Mesendoderm (in vitro differentiated cells): Measurements from ENCODE around the gene ASB13.

Experiments used
- DNase-seq: peaks from one replicate; pipeline ENCODE4 v3.0.0; 2013
- H2AK5ac ChIP-seq: 2 replicates; pipeline ENCODE4 v1.6.1; 2013; ENCODE audit warnings: low read length, inconsistent platforms
- H2BK120ac ChIP-seq: 2 replicates; pipeline ENCODE4 v1.6.1; 2013; ENCODE audit warnings: low read depth, mild to moderate bottlenecking, low read length, moderate library complexity, mixed read lengths
- H2BK15ac ChIP-seq: replicated peaks from 2 replicates; pipeline ENCODE4 v1.6.1; 2013; ENCODE audit warnings: low read depth, mild to moderate bottlenecking, moderate library complexity
- H2BK5ac ChIP-seq: 2 replicates; pipeline ENCODE4 v1.6.1; 2013; ENCODE audit warnings: low read length, inconsistent platforms
- H3K18ac ChIP-seq: 2 replicates; pipeline ENCODE4 v1.6.1; 2013; ENCODE audit warnings: mild to moderate bottlenecking, low read length, mixed read lengths
- H3K23ac ChIP-seq: one replicate; pipeline ENCODE4 v1.6.1; 2013; ENCODE audit warnings: low read length
- H3K27ac ChIP-seq: 2 replicates; pipeline ENCODE4 v1.5.1; 2013; ENCODE audit warnings: low read depth, mild to moderate bottlenecking, inconsistent platforms, low read length, moderate library complexity
- H3K27me3 ChIP-seq: 2 replicates; pipeline ENCODE4 v1.6.1; 2013; ENCODE audit warnings: low read length, control low read depth, mild to moderate bottlenecking, inconsistent platforms; ENCODE audit not compliant: insufficient read depth, poor library complexity
- H3K36me3 ChIP-seq: 2 replicates; pipeline ENCODE4 v1.6.1; 2013; ENCODE audit warnings: low read length, inconsistent platforms; ENCODE audit not compliant: control insufficient read depth, insufficient read depth
- H3K4ac ChIP-seq: one replicate; pipeline ENCODE4 v1.6.1; 2013; ENCODE audit warnings: low read depth, mild to moderate bottlenecking, low read length, moderate library complexity
- H3K4me1 ChIP-seq: 2 replicates; pipeline ENCODE4 v1.6.1; 2013; ENCODE audit warnings: low read depth, low read length, inconsistent platforms; ENCODE audit not compliant: control insufficient read depth
- H3K4me2 ChIP-seq: 2 replicates; pipeline ENCODE4 v1.6.1; 2013; ENCODE audit warnings: low read length
- H3K4me3 ChIP-seq: 2 replicates; pipeline ENCODE4 v1.5.1; 2013; ENCODE audit warnings: mild to moderate bottlenecking, low read length
- H3K56ac ChIP-seq: one replicate; pipeline ENCODE4 v1.6.1; 2013; ENCODE audit warnings: low read length
- H3K79me1 ChIP-seq: 2 replicates; pipeline ENCODE4 v1.6.1; 2013; ENCODE audit warnings: low read length, inconsistent platforms
- H3K79me2 ChIP-seq: 2 replicates; pipeline ENCODE4 v1.6.1; 2013; ENCODE audit warnings: mild to moderate bottlenecking, low read length; ENCODE audit not compliant: control insufficient read depth, insufficient read depth
- H3K9ac ChIP-seq: 2 replicates; pipeline ENCODE4 v1.6.1; 2013; ENCODE audit warnings: low read length, inconsistent platforms
- H4K5ac ChIP-seq: one replicate; pipeline ENCODE4 v1.6.1; 2013; ENCODE audit warnings: low read length
- H4K8ac ChIP-seq: one replicate; pipeline ENCODE4 v1.6.1; 2013; ENCODE audit warnings: low read depth, mild to moderate bottlenecking, control low read depth, low read length, moderate library complexity
- WGBS: extraction: QIAGEN DNeasy Blood & Tissue Kit; methylation state at CpG from one replicate; pipeline ENCODE4 v1.1.7; 2013; ENCODE audit warnings: low lambda C conversion rate, missing lambda C conversion rate; ENCODE audit not compliant: insufficient coverage; ENCODE audit errors: extremely low coverage; 5-methylcytosine and 5-hydroxymethylcytosine counted together

The ASB13 gene

DNA sequence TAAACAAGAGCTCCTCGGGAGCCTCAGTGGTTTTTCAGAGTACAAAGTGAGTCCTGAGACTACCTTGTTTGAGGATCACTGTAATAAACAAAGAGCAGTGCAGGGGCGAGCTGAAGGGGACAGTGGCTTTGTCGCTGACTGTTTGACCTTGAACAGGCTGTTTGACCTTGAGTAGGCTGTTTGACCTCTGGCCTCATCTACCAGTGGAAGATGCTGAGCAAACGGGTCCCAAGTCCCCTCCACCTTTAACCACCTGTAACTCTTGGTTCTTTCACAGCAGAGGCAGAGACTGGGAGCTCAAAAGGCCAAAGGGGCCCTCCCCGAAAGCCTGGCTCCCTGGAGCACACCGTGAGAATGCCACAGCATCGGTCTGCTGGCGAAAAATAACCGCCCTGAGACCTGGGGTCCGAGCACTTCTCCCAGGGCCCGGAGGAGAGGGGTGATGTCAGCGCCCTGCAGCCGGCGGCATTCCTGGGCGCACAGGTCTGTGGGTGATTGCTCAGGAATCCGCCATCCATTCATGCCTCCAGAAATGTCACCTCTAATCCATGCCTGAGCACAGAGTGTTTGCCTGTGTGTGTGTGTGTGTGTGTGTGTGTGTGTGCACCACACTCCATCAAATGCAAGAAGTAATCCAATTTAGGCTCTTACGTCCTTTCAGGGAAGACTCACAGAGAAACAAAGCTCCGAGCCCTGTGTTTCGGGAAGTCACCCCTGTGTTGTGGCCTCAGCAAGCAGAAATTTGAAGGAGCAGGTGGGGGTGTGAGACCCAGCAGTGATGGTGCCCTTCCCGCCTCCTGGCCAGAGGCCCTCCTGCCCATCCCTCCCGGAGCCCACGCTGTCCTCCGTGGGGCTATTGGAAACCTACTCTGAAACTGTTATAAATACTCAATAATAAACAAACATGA is 66.5 kb downstream of the ASB13 start:
- Histone ChIP-seq H3K4me2 (no peak overlapping the region), H2AK5ac (no peak overlapping the region), H4K5ac (no peak overlapping the region), H3K27me3 (no peaks in the 10 kb centered on the region), H2BK15ac (no peak overlapping the region), H3K9ac (no peak overlapping the region), H3K27ac (no peak overlapping the region), H3K4me1 (no peaks in the 10 kb centered on the region), H3K23ac (no peak overlapping the region), H3K36me3 (no peaks in the 10 kb centered on the region), H3K79me1 (no peaks in the 10 kb centered on the region), H2BK120ac (no peak overlapping the region), H3K4me3 (no peak overlapping the region), H3K56ac (no peak overlapping the region), H3K18ac (no peak overlapping the region), H2BK5ac (no peak overlapping the region), H4K8ac (no peak overlapping the region), H3K79me2 (no peaks in the 10 kb centered on the region), H3K4ac (no peak overlapping the region)
- no CpG with 5 or more reads among the region's 23 CpGs for WGBS
- DNase-seq: no peak

DNA sequence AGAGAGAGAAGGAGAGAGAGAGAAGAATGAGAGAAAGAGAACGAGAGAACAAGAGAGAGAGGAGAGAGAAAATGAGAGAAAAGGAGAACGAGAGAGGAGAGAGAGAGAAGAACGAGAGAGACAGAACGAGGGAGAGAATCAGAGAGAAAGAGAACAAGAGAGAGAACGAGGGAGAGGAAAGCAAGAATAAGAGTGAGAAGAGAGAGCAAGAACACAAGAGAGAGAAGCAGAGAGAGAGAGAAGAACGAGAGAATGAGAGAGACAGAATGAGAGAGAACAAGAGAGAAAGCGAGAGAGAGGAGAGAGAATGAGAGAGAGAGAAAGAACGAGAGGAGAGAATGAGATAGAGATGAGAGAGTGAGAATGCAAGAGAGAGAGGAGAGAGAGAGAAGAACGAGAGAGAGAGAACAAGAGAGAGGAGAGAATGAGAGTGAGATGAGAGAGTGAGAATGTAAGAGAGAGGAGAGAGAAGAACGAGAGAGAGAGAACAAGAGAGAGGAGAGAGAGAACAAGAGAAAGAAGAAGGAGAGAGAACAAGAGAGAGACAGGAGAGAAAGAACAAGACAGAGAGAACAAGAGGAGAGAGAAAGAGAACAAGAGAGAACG is 68.2 kb downstream of the ASB13 start:
- WGBS: 100% methylated on average over 5 of the region's 11 CpGs
- no peak for DNase-seq
- Histone ChIP-seq H3K4me2 (no peak overlapping the region), H3K79me2 (no peaks in the 10 kb centered on the region), H3K79me1 (no peaks in the 10 kb centered on the region), H3K23ac (no peak overlapping the region), H4K8ac (no peak overlapping the region), H3K18ac (no peak overlapping the region), H3K36me3 (no peaks in the 10 kb centered on the region), H2BK120ac (no peak overlapping the region), H3K56ac (no peak overlapping the region), H3K4me1 (no peaks in the 10 kb centered on the region), H3K4me3 (no peak overlapping the region), H3K9ac (no peak overlapping the region), H3K27me3 (no peaks in the 10 kb centered on the region), H2BK5ac (no peak overlapping the region), H3K27ac (no peak overlapping the region), H2BK15ac (no peak overlapping the region), H3K4ac (no peak overlapping the region), H4K5ac (no peak overlapping the region), H2AK5ac (no peak overlapping the region)

DNA sequence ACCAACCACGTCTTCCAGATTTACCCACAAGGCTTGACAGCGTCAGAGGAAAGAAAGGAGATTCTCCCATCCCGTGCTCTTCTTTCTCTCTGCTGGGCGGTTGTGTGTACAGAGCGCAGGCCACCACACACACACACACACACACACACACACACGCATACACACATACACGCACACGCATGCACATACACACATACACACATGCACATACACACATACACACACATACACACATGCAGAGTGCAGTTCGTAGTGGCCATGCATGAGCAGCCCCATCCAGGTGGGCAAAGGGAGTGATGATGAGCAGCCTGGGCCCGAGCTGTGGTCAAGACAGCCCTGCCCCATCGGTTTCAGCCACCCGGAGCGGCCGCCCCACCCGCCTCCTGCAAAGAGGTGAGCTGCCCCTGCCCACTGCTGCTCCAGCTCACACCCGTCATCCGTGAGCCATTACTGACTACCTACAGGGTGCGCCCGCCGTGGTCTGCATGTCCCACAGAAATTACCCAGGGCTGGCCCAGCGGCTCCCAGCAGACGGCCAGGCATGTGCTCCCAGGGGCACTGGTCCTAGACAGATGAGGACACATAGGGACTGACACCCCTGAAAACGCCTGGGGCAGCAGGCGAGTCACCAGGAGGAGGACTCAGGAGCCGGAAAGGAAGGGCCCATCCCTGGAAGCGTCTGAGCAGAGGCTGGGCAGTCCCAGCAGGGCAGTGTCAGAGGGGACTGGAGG is 69.6 kb downstream of the ASB13 start:
- H3K4ac ChIP-seq: no peak overlapping the region
- no peak overlapping the region for H2BK5ac ChIP-seq
- no peak overlapping the region for H2AK5ac ChIP-seq
- H4K8ac ChIP-seq: no peak overlapping the region
- H3K4me2 ChIP-seq: no peak overlapping the region
- H3K27ac ChIP-seq: no peak overlapping the region
- no peaks in the 10 kb centered on the region for H3K79me2 ChIP-seq
- no peak overlapping the region for H3K18ac ChIP-seq
- no peaks in the 10 kb centered on the region for H3K79me1 ChIP-seq
- H3K36me3 ChIP-seq: no peaks in the 10 kb centered on the region
- H3K27me3 ChIP-seq: no peaks in the 10 kb centered on the region
- peak overlapping the region; percentile 34 for H3K56ac ChIP-seq
- H2BK120ac ChIP-seq: no peak overlapping the region
- no peak overlapping the region for H4K5ac ChIP-seq
- H3K23ac ChIP-seq: no peak overlapping the region
- no peak overlapping the region for H2BK15ac ChIP-seq
- no peaks in the 10 kb centered on the region for H3K4me1 ChIP-seq
- no peak overlapping the region for H3K9ac ChIP-seq
- no peak for DNase-seq
- no peak overlapping the region for H3K4me3 ChIP-seq
- WGBS: no CpG with 5 or more reads among the region's 26 CpGs

DNA sequence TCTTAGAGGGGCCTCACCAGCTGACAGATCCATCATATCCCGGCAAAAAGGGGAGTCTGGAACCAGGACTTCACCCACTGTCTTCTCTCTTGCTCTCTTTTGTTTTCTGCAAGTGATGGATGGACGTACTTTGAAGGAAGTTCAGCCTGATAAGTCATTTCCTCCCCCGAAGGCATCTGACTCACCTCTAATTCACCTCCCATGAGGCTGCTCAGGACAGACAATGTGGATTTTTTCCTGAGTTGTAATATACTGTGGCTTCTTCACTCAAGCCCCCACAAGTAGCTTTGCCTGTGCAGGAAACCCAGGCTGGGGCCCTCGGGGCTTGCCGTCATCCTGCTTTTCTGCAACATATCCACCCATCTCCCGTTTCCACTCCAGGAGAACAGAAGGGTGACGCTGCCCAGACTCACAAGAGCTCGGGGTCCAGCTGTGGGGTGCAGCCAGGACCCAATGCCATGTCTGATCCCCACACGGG is 70.4 kb downstream of the ASB13 start:
- WGBS: no CpG with 5 or more reads among the region's 9 CpGs
- peak; percentile 62 for DNase-seq
- no peaks in the 10 kb centered on the region for H3K79me2 ChIP-seq

DNA sequence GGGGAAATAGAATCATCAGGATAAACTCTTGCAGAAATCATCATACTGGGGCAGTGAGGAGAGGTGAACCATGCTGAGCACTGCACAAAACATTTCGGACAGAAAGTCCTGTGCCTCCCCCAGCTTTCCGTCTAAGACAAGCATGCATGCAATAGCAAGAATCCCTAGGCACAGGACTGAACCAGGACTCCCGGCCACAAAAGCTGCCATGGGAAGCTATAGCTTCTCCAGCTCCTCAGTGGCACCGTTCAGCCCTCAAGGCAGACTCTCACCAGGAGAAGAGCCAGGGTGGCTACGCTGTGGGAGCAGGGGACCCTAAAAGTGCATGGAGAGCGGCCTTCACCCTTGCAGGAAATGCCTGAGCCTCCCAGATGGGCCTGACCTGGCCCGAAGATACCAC is 70.8 kb downstream of the ASB13 start:
- H4K8ac ChIP-seq: no peak overlapping the region
- no CpG with 5 or more reads among the region's 7 CpGs for WGBS
- H3K36me3 ChIP-seq: no peaks in the 10 kb centered on the region
- H3K18ac ChIP-seq: no peak overlapping the region
- H2BK120ac ChIP-seq: no peak overlapping the region
- no peak overlapping the region for H3K9ac ChIP-seq
- no peak overlapping the region for H2AK5ac ChIP-seq
- H3K23ac ChIP-seq: no peak overlapping the region
- H3K27ac ChIP-seq: no peak overlapping the region
- no peaks in the 10 kb centered on the region for H3K79me1 ChIP-seq
- DNase-seq: no peak
- no peak overlapping the region for H3K4me3 ChIP-seq
- no peaks in the 10 kb centered on the region for H3K79me2 ChIP-seq
- H4K5ac ChIP-seq: no peak overlapping the region
- H2BK5ac ChIP-seq: no peak overlapping the region
- H3K4ac ChIP-seq: no peak overlapping the region
- H2BK15ac ChIP-seq: no peak overlapping the region
- H3K56ac ChIP-seq: no peak overlapping the region
- no peaks in the 10 kb centered on the region for H3K27me3 ChIP-seq
- H3K4me1 ChIP-seq: no peaks in the 10 kb centered on the region
- H3K4me2 ChIP-seq: no peak overlapping the region

More for the DNA sequence above, 70.4 kb downstream of the ASB13 start:
- no peak overlapping the region for H3K9ac ChIP-seq
- no peaks in the 10 kb centered on the region for H3K79me1 ChIP-seq
- no peak overlapping the region for H3K27ac ChIP-seq
- H3K4me1 ChIP-seq: no peaks in the 10 kb centered on the region
- no peak overlapping the region for H2BK15ac ChIP-seq
- H2BK5ac ChIP-seq: no peak overlapping the region
- no peak overlapping the region for H4K5ac ChIP-seq
- H3K36me3 ChIP-seq: no peaks in the 10 kb centered on the region
- H4K8ac ChIP-seq: no peak overlapping the region
- H3K27me3 ChIP-seq: no peaks in the 10 kb centered on the region
- H2BK120ac ChIP-seq: no peak overlapping the region
- H3K56ac ChIP-seq: no peak overlapping the region
- no peak overlapping the region for H3K23ac ChIP-seq
- H2AK5ac ChIP-seq: no peak overlapping the region
- H3K4me2 ChIP-seq: no peak overlapping the region
- H3K4ac ChIP-seq: no peak overlapping the region
- H3K4me3 ChIP-seq: no peak overlapping the region
- no peak overlapping the region for H3K18ac ChIP-seq
